Cardiac fibroblast (primary cell): ENCODE data around the gene BAZ2A.
"Not testable (repeated sequence)": the region's sequence is repeated elsewhere in the genome, so short reads cannot be mapped to it uniquely, and the experiment has no call there.

Experiments used
- DNase-seq, 2 donors: peaks; one replicate each; pipeline versions ENCODE4 v3.0.0 to v3.0.0-alpha.2; 2010; ENCODE audit warnings: low read depth in 2 of 2
- H3K4me3 ChIP-seq, 2 donors: replicated peaks in 1 of 2; 1 replicate in 1 of 2; 2 replicates in 1 of 2; pipeline ENCODE4 v1.5.1; 2011; ENCODE audit warnings: low read depth in 2 of 2, low read length in 2 of 2, mild to moderate bottlenecking in 2 of 2, moderate library complexity in 1 of 2
- CTCF ChIP-seq: IDR thresholded peaks from one replicate; pipeline ENCODE4 v1.5.1; 2011; ENCODE audit warnings: low read depth, mild to moderate bottlenecking, low read length, inconsistent platforms

Gene BAZ2A

GRCh38 chr12:56661979-56662638 lies 32.0 kb upstream of the BAZ2A start:
- H3K4me3 ChIP-seq = no peak overlapping the region
- no peak for TF ChIP-seq CTCF
- DNase-seq = no peak

GRCh38 chr12:56661560-56661959 lies 31.4 kb upstream of the BAZ2A start:
- no peak overlapping the region for H3K4me3 ChIP-seq
- no peak for TF ChIP-seq CTCF
- no peak for DNase-seq

GRCh38 chr12:56658921-56659320 lies 28.8 kb upstream of the BAZ2A start:
- no peak overlapping the region for H3K4me3 ChIP-seq
- no peak for TF ChIP-seq CTCF
- DNase-seq = no peak

- peak in 1 of 2 donors; percentile 20 for DNase-seq
- TF ChIP-seq CTCF = no peak
- H3K4me3 ChIP-seq = no peak overlapping the region
Measured at GRCh38 chr12:56657416-56658379, 27.6 kb upstream of the BAZ2A start.

GRCh38 chr12:56653781-56654180 lies 23.7 kb upstream of the BAZ2A start:
- H3K4me3 ChIP-seq, DNase-seq: not testable (repeated sequence)

- DNase-seq = not testable (repeated sequence)
Measured at GRCh38 chr12:56648023-56648422, 17.9 kb upstream of the BAZ2A start.

GRCh38 chr12:56645717-56646446 lies 15.8 kb upstream of the BAZ2A start, which contains the start of gene ATP5F1B:
TSS of gene ATP5F1B (minus strand) at chr12:56645984. CDS start at chr12:56645963, 21 bp downstream.
- no peak for TF ChIP-seq CTCF
- DNase-seq = peak; percentile 100
- peak within 1 kb of the TSS; percentile 99 to 100 for H3K4me3 ChIP-seq

More at GRCh38 chr12:56648023-56648422, 17.9 kb upstream of the BAZ2A start:
- not testable (repeated sequence) for H3K4me3 ChIP-seq
